PC-3 (cell line): ENCODE data around the gene GH1. TPM values are rescaled to one million over a fixed set of nuclear protein-coding genes. Genes with fewer than 3 reads are reported as not detected.

Source experiments
- ATAC-seq: fragments of 200-7000 bp; cut with Tn5 transposase; 2 replicates; pipeline ENCODE4 v1.9.1; 2020; ENCODE audit warnings: mild to moderate bottlenecking, moderate library complexity
- BruUV-seq: library from RNA; stranded (reverse); fragments of 400-500 nt; replicated peaks from 2 replicates; lab custom pipeline; 2021; lab: Mats Ljungman, UMichigan
- CTCF ChIA-PET: fragments of 300-600 bp; sonication (Branson Sonifier 250); formaldehyde crosslinking; loops from one replicate; lab custom pipeline; 2022; ENCODE audit warnings: antibody characterized with exemption; lab: Charles Lee
- POLR2A ChIA-PET: fragments of 300-600 bp; sonication (Branson Sonifier 250); formaldehyde crosslinking; loops from one replicate; lab custom pipeline; 2022; ENCODE audit warnings: antibody characterized with exemption; ENCODE audit not compliant: unreplicated experiment; lab: Charles Lee
- DNase-seq: peaks from one replicate; pipeline ENCODE4 v3.0.0-alpha.2; 2015
- H2AFZ ChIP-seq: fragments of 300-600 bp; sonication (generic); 2 replicates; pipeline ENCODE4 v1.6.0; 2016; ENCODE audit warnings: antibody characterized with exemption, low read length
- H3F3A ChIP-seq: fragments of 300-600 bp; sonication (generic); one replicate; pipeline ENCODE4 v1.6.0; 2017; ENCODE audit warnings: antibody characterized with exemption, low read length, control low read depth, mild to moderate bottlenecking; ENCODE audit not compliant: unreplicated experiment
- H3K27ac ChIP-seq: fragments of 300-600 bp; sonication (generic); 2 replicates; pipeline ENCODE4 v1.5.1; 2016; ENCODE audit warnings: mild to moderate bottlenecking, low read length
- H3K27me3 ChIP-seq: fragments of 300-600 bp; sonication (generic); 2 replicates; pipeline ENCODE4 v1.6.1; 2016; ENCODE audit warnings: low read length, mixed read lengths
- H3K36me3 ChIP-seq: fragments of 300-600 bp; sonication (generic); 2 replicates; pipeline ENCODE4 v1.6.1; 2016; ENCODE audit warnings: low read depth, mixed run types, low read length, mixed read lengths
- H3K4me1 ChIP-seq: fragments of 300-600 bp; sonication (generic); 2 replicates; pipeline ENCODE4 v1.5.1; 2016; ENCODE audit warnings: low read length; ENCODE audit not compliant: insufficient read depth
- H3K4me2 ChIP-seq: fragments of 300-600 bp; sonication (generic); 2 replicates; pipeline ENCODE4 v1.6.0; 2016; ENCODE audit warnings: low read length
- H3K4me3 ChIP-seq: fragments of 300-600 bp; sonication (generic); 2 replicates; pipeline ENCODE4 v1.5.1; 2016; ENCODE audit warnings: mild to moderate bottlenecking, low read length, mixed read lengths
- H3K79me2 ChIP-seq: fragments of 300-600 bp; sonication (generic); 2 replicates; pipeline ENCODE4 v1.6.1; 2017; ENCODE audit warnings: low read length, mixed read lengths
- H3K9ac ChIP-seq: fragments of 300-600 bp; sonication (generic); 2 replicates; pipeline ENCODE4 v1.6.0; 2016; ENCODE audit warnings: mild to moderate bottlenecking, low read length
- H3K9me2 ChIP-seq: fragments of 300-600 bp; sonication (generic); replicated peaks from 2 replicates; pipeline ENCODE4 v1.6.1; 2016; ENCODE audit warnings: mixed run types, low read length, mixed read lengths
- H3K9me3 ChIP-seq: fragments of 300-600 bp; sonication (generic); 2 replicates; pipeline ENCODE4 v1.6.1; 2016; ENCODE audit warnings: low read length, mixed read lengths
- H4K20me1 ChIP-seq: fragments of 300-600 bp; sonication (generic); 2 replicates; pipeline ENCODE4 v1.6.1; 2016; ENCODE audit warnings: low read length, mixed read lengths
- EZH2 ChIP-seq: fragments of 300-600 bp; sonication (generic); IDR thresholded peaks from one replicate; pipeline ENCODE4 v1.6.1; 2017; ENCODE audit warnings: antibody characterized with exemption, mild to moderate bottlenecking, low read length; ENCODE audit not compliant: unreplicated experiment
- EZH2phosphoT487 ChIP-seq: fragments of 300-600 bp; sonication (generic); IDR thresholded peaks from 2 replicates; pipeline ENCODE4 v1.6.1; 2018; ENCODE audit warnings: mild to moderate bottlenecking, antibody characterized with exemption, low read length, borderline replicate concordance
- intact Hi-C: fragments of 100-400 bp; cut with micrococcal nuclease; formaldehyde crosslinking; loops from 2 replicates; pipeline ENCODE4 v1.9.0; 2023
- total RNA-seq: library from RNA; depleted of rRNA; stranded (reverse); fragments of >200 nt; gene quantifications from 2 replicates; pipeline ENCODE4 v1.2.3, GENCODE V29; 2014
- TF ChIP-seq, protein P1 (sequence below): fragments of 300-600 bp; sonication (generic); conservative IDR thresholded peaks from 2 replicates; pipeline ENCODE4 v1.5.1; 2017; ENCODE audit warnings: antibody characterized with exemption, low read depth, mild to moderate bottlenecking, low read length

Gene GH1
- total RNA-seq, 1 experiment from 2014 or later, result not detected

DNA sequence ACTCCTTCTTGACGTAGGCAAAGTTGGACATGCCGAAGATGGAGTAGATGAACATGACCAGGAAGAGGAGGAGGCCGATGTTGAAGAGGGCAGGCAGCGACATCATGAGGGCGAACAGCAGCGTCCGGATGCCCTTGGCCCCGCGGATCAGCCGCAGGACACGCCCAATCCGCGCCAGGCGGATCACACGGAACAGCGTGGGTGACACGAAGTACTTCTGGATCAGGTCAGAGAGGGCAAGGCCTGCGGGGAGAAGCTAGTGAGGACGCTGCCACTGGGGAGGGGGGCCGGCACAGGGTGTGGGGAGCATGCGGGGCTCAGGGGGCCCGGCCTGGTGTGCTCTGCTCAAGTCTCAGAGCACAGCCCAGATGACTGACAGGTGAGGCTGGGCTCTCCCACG is 23.1 kb upstream of the GH1 start:
- no peak for ATAC-seq
- no peaks in the 10 kb centered on the region for H3F3A ChIP-seq
- no peak overlapping the region for H3K27ac ChIP-seq
- no peaks in the 10 kb centered on the region for H3K36me3 ChIP-seq
- no peaks in the 10 kb centered on the region for H3K4me1 ChIP-seq
- H3K9ac ChIP-seq, result no peak overlapping the region
- no peak overlapping the region for H3K4me3 ChIP-seq
- no peaks in the 10 kb centered on the region for H3K9me2 ChIP-seq
- no peaks in the 10 kb centered on the region for H4K20me1 ChIP-seq
- ChIA-PET POLR2A (no interaction called here), CTCF (no interaction called here)
- H3K79me2 ChIP-seq, result no peaks in the 10 kb centered on the region
- DNase-seq, result no peak
- intact Hi-C loops, result no loop called here
- TF ChIP-seq, protein P1, sequence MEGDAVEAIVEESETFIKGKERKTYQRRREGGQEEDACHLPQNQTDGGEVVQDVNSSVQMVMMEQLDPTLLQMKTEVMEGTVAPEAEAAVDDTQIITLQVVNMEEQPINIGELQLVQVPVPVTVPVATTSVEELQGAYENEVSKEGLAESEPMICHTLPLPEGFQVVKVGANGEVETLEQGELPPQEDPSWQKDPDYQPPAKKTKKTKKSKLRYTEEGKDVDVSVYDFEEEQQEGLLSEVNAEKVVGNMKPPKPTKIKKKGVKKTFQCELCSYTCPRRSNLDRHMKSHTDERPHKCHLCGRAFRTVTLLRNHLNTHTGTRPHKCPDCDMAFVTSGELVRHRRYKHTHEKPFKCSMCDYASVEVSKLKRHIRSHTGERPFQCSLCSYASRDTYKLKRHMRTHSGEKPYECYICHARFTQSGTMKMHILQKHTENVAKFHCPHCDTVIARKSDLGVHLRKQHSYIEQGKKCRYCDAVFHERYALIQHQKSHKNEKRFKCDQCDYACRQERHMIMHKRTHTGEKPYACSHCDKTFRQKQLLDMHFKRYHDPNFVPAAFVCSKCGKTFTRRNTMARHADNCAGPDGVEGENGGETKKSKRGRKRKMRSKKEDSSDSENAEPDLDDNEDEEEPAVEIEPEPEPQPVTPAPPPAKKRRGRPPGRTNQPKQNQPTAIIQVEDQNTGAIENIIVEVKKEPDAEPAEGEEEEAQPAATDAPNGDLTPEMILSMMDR, result no peak
- TF ChIP-seq EZH2 (no peak), EZH2phosphoT487 (no peak)
- no peaks in the 10 kb centered on the region for H3K27me3 ChIP-seq
- BruUV-seq, result no TSS peak
- no peak overlapping the region for H2AFZ ChIP-seq
- H3K4me2 ChIP-seq, result no peak overlapping the region
- H3K9me3 ChIP-seq, result no peaks in the 10 kb centered on the region

DNA sequence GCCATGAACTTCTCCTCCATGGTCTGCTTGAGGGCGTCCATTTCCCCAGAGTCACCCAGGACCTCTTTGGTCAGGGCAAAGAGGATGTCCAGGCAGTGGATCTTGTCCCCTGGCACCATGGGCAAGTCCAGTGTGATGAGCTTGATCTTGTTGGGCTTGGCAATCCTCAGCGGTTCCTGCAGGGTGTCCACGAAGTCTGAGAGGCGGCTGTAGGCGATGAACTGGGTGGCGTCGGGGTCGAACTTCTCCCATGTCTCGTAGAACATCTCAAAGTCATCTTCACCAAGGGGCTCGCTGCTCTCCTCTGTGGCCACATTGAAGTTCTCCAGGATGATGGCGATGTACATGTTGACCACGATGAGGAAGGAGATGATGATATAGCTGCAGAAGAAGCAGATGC is 22.5 kb upstream of the GH1 start:
- H3F3A ChIP-seq, result no peaks in the 10 kb centered on the region
- ATAC-seq (no peak), DNase-seq (no peak)
- intact Hi-C loops, result no loop called here
- no peak overlapping the region for H3K4me3 ChIP-seq
- no peak overlapping the region for H3K27ac ChIP-seq
- H4K20me1 ChIP-seq, result no peaks in the 10 kb centered on the region
- no peaks in the 10 kb centered on the region for H3K9me2 ChIP-seq
- no peaks in the 10 kb centered on the region for H3K27me3 ChIP-seq
- TF ChIP-seq EZH2 (no peak), EZH2phosphoT487 (no peak)
- TF ChIP-seq, protein P1, result no peak
- no peak overlapping the region for H2AFZ ChIP-seq
- no TSS peak for BruUV-seq
- no peaks in the 10 kb centered on the region for H3K79me2 ChIP-seq
- no peaks in the 10 kb centered on the region for H3K36me3 ChIP-seq
- H3K4me1 ChIP-seq, result no peaks in the 10 kb centered on the region
- no peak overlapping the region for H3K4me2 ChIP-seq
- no peaks in the 10 kb centered on the region for H3K9me3 ChIP-seq
- ChIA-PET CTCF (no interaction called here), POLR2A (no interaction called here)
- no peak overlapping the region for H3K9ac ChIP-seq

DNA sequence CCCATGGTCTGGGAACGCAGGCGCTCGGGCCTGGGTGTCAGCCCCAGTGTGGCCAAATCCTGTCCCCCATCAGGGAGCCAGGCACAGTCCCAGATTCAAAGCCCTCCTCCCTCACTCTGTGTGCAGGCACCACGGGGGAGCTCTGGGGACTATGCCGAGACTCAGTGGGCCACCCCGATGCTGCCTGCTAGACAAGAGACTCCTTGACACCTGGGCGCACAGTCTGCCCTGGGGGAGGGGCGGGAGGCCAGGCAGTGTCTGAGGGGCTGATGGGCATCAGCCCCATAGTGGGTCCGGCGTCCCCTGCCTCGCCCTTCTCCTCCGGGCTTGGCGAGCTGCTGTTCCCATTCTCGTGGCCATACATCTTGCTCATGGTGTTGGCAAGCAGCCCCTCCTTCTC is 21.9 kb upstream of the GH1 start:
- CTCF ChIA-PET, result no interaction called here
- Histone ChIP-seq H3K4me1 (no peaks in the 10 kb centered on the region), H3K27ac (no peak overlapping the region), H4K20me1 (no peaks in the 10 kb centered on the region), H3F3A (no peaks in the 10 kb centered on the region), H3K4me2 (no peak overlapping the region), H3K9me3 (no peaks in the 10 kb centered on the region), H3K4me3 (no peak overlapping the region), H3K36me3 (no peaks in the 10 kb centered on the region), H3K9ac (no peak overlapping the region), H3K27me3 (no peaks in the 10 kb centered on the region), H3K79me2 (no peaks in the 10 kb centered on the region), H3K9me2 (no peaks in the 10 kb centered on the region), H2AFZ (no peak overlapping the region)
- TF ChIP-seq EZH2 (no peak), EZH2phosphoT487 (no peak)
- TF ChIP-seq, protein P1, result no peak
- ATAC-seq (no peak), DNase-seq (no peak)
- intact Hi-C loops, result no loop called here
- BruUV-seq, result no TSS peak
- POLR2A ChIA-PET, result no interaction called here
